K562 (cell line): ENCODE measurements around the gene CDKN1B. TPM values are rescaled to one million over a fixed set of nuclear protein-coding genes. Genes with fewer than 3 reads are reported as not detected.

Source experiments
- ATAC-seq: fragments of 200-7000 bp; cut with Tn5 transposase; 3 replicates; pipeline ENCODE4 v1.9.1; 2020; ENCODE audit warnings: moderate library complexity
- BruUV-seq: library from RNA; stranded (reverse); fragments of 400-500 nt; replicated peaks from 2 replicates; lab custom pipeline; 2021; lab: Mats Ljungman, UMichigan
- CTCF ChIA-PET: fragments of 300-600 bp; formaldehyde crosslinking; extraction: SDS; loops from one replicate; lab custom pipeline; 2021; ENCODE audit warnings: low intra/inter-chr PET ratio; lab: Yijun Ruan, JAX
- POLR2A ChIA-PET: fragments of 300-600, 350-650 bp; sonication (Branson Sonifier 250); formaldehyde crosslinking; extraction: SDS; loops from one replicate; lab custom pipeline; 2021; ENCODE audit warnings: antibody characterized with exemption, inconsistent platforms; lab: Yijun Ruan, JAX
- DNase-seq, 4 experiments: peaks; one replicate each; pipeline versions ENCODE4 v3.0.0 to v3.0.0-alpha.2; 2011 to 2018; ENCODE audit warnings: low spot score in 3 of 4, mixed read lengths in 3 of 4; ENCODE audit errors: extremely low read depth in 1 of 4
- FAIRE-seq: peaks from 2 replicates; lab custom pipeline; 2011; peaks lifted over from hg19 to GRCh38; lab: Jason Lieb, UNC
- H2AFZ ChIP-seq: 2 replicates; pipeline ENCODE4 v1.6.0; 2011; ENCODE audit warnings: low read depth, low read length, control low read depth, inconsistent platforms
- H3K27ac ChIP-seq: fragments of 200-600 bp; 3 replicates; pipeline ENCODE4 v1.8.0; 2011; ENCODE audit warnings: low read depth, mild to moderate bottlenecking, control low read depth, inconsistent platforms, low read length, moderate library complexity, mixed read lengths; ENCODE audit errors: extremely low read depth
- H3K27me3 ChIP-seq, 2 experiments: fragments of 300-600 bp in 1 of 2; 2 replicates in 1 of 2; 3 replicates in 1 of 2; pipeline versions ENCODE4 v1.6.0 to v1.8.0; 2011; ENCODE audit warnings: inconsistent platforms in 2 of 2, low read length in 2 of 2, mild to moderate bottlenecking in 1 of 2, mixed read lengths in 1 of 2, moderate library complexity in 1 of 2; ENCODE audit not compliant: control insufficient read depth in 2 of 2, insufficient read depth in 2 of 2
- H3K36me3 ChIP-seq: fragments of 300-600 bp; 3 replicates; pipeline ENCODE4 v1.8.0; 2011; ENCODE audit warnings: mild to moderate bottlenecking, low read length, inconsistent platforms; ENCODE audit not compliant: control insufficient read depth, insufficient read depth
- H3K4me1 ChIP-seq, 2 experiments: fragments of 200-600 bp in 1 of 2; replicated peaks in 1 of 2; 2 replicates in 1 of 2; 3 replicates in 1 of 2; pipeline versions ENCODE4 v1.5.1 to v1.8.0; 2011; ENCODE audit warnings: inconsistent platforms in 2 of 2, low read length in 2 of 2, mild to moderate bottlenecking in 1 of 2, mixed read lengths in 1 of 2, moderate library complexity in 1 of 2; ENCODE audit not compliant: control insufficient read depth in 2 of 2, insufficient read depth in 2 of 2
- H3K4me2 ChIP-seq: 2 replicates; pipeline ENCODE4 v1.6.1; 2011; ENCODE audit warnings: low read length, control low read depth, inconsistent platforms, mixed read lengths; ENCODE audit not compliant: insufficient read depth
- H3K4me3 ChIP-seq: fragments of 200-600 bp; sonication (generic), shearing (Covaris generic); 2 replicates; pipeline ENCODE4 v1.5.1; 2016; ENCODE audit warnings: control low read depth, inconsistent platforms
- H3K79me2 ChIP-seq: fragments of 200-600 bp; 3 replicates; pipeline ENCODE4 v1.8.0; 2011; ENCODE audit warnings: low read length, inconsistent platforms; ENCODE audit not compliant: control insufficient read depth, insufficient read depth
- H3K9ac ChIP-seq, 2 experiments: 2 replicates each; pipeline versions ENCODE4 v1.6.0 to v1.6.1; 2011; ENCODE audit warnings: low read depth in 2 of 2, low read length in 2 of 2, control low read depth in 1 of 2, inconsistent platforms in 1 of 2, mild to moderate bottlenecking in 1 of 2, mixed read lengths in 1 of 2; ENCODE audit not compliant: insufficient read depth in 1 of 2
- H3K9me1 ChIP-seq: one replicate; pipeline ENCODE4 v1.6.0; 2011; ENCODE audit warnings: inconsistent platforms, mild to moderate bottlenecking, low read length, moderate library complexity; ENCODE audit not compliant: control insufficient read depth, insufficient read depth
- H3K9me3 ChIP-seq: replicated peaks from 2 replicates; pipeline ENCODE4 v1.5.1; 2011; ENCODE audit warnings: low read depth, low read length, inconsistent platforms; ENCODE audit not compliant: control insufficient read depth, insufficient read depth
- H4K20me1 ChIP-seq: replicated peaks from 2 replicates; pipeline ENCODE4 v1.6.1; 2011; ENCODE audit warnings: low read length, inconsistent platforms, mixed read lengths; ENCODE audit not compliant: control insufficient read depth, insufficient read depth
- FIP1L1 ChIP-seq: fragments of 200-400 bp; formaldehyde crosslinking; IDR thresholded peaks from 2 replicates; pipeline ENCODE4 v1.6.1; 2018; ENCODE audit warnings: mild to moderate bottlenecking, low read depth, low read length; ENCODE audit not compliant: poor library complexity, severe bottlenecking
- KHSRP ChIP-seq: fragments of 450-650 bp; IDR thresholded peaks from 2 replicates; pipeline ENCODE4 v1.6.1; 2017
- NR2C2 ChIP-seq, 2 experiments: fragments of 200-800 bp in 1 of 2; sonication (Bioruptor generic) in 1 of 2; sonication (generic) in 1 of 2; formaldehyde crosslinking in 1 of 2; IDR thresholded peaks; 2 replicates each; pipeline versions ENCODE4 v1.6.1 to v1.8.0; 2016 to 2022; ENCODE audit warnings: mild to moderate bottlenecking in 1 of 2, missing compliant biosample characterization in 1 of 2, missing genetic modification characterization in 1 of 2, missing genetic modification reagents in 1 of 2
- RNF219 ChIP-seq: fragments of 250-450 bp; sonication (Bioruptor Pico); IDR thresholded peaks from 2 replicates; pipeline ENCODE4 v1.5.0; 2022; ENCODE audit warnings: mild to moderate bottlenecking
- SRSF7 ChIP-seq: fragments of 200-400 bp; formaldehyde crosslinking; optimal IDR thresholded peaks from 2 replicates; pipeline ENCODE3; 2017; ENCODE audit warnings: mild to moderate bottlenecking, low read depth, low read length
- ZBTB40 ChIP-seq, 2 experiments: fragments of 450-650 bp in 1 of 2; sonication (generic) in 1 of 2; formaldehyde crosslinking in 1 of 2; IDR thresholded peaks; 2 replicates each; pipeline versions ENCODE4 v1.7.1 to v1.9.0; 2016 to 2022; ENCODE audit warnings: inconsistent platforms in 1 of 2, mild to moderate bottlenecking in 1 of 2, missing genetic modification reagents in 1 of 2
- ZNF511 ChIP-seq: sonication (generic); formaldehyde crosslinking; IDR thresholded peaks from 2 replicates; pipeline ENCODE4 v1.8.0; 2022; ENCODE audit warnings: mild to moderate bottlenecking, missing genetic modification reagents
- ZNF668 ChIP-seq: fragments of 250-450 bp; sonication (Bioruptor Pico); IDR thresholded peaks from 2 replicates; pipeline ENCODE4 v1.8.0; 2022; ENCODE audit warnings: mild to moderate bottlenecking, inconsistent platforms
- WGBS: fragments of 100-300 bp; shearing (Covaris generic); methylation state at CpG from one replicate; pipeline ENCODE4 v1.1.6; 2016; ENCODE audit warnings: low coverage, mixed read lengths; ENCODE audit not compliant: insufficient coverage; ENCODE audit errors: missing lambda C conversion rate; 5-methylcytosine and 5-hydroxymethylcytosine counted together
- in situ Hi-C: fragments of 300-500 bp; cut with MboI; formaldehyde crosslinking; loops from 4 replicates; pipeline ENCODE4 v1.15.0; 2018; ENCODE audit warnings: inconsistent platforms, mixed read lengths
- intact Hi-C: fragments of 100-400 bp; cut with micrococcal nuclease; formaldehyde crosslinking; loops from 2 replicates; pipeline ENCODE4 v1.14.2; 2022
- polyA plus RNA-seq, 8 experiments: library from polyadenylated mRNA; depleted of rRNA in 4 of 8; stranded (reverse) in 5 of 8; unstranded in 3 of 8; fragments of >200 nt; fragmentation: Nextera tagmentation in 2 of 8; fragmentation: Illumina TruSeq in 1 of 8; extraction: Ambion mirVana in 2 of 8; extraction: Trizol in 1 of 8; gene quantifications; 2 replicates each; pipeline versions ENCODE4 v1.2.1 to v1.2.3, GENCODE V29; 2011 to 2014; ENCODE audit warnings: inconsistent platforms in 1 of 8, missing spikeins in 1 of 8
- total RNA-seq, 7 experiments: library from RNA; depleted of rRNA in 6 of 7; stranded (reverse); fragments of >200 nt in 6 of 7; fragmentation: Illumina TruSeq in 2 of 7; extraction: Trizol in 2 of 7; gene quantifications; 2 replicates each; pipeline versions ENCODE4 v1.2.1 to v1.2.3, GENCODE V29; 2011 to 2021; ENCODE audit warnings: low replicate concordance in 1 of 7

The CDKN1B gene
- total and polyA plus RNA-seq, 9 of the 15 experiments (the other 6 are each of a cell fraction or from before 2014, with no cell fraction given): 2.6 to 35.2 (median 15.5) TPM

GRCh38 chr12:12719496-12719895 is 2.3 kb downstream of the CDKN1B start:
- peaks cover 83% of the 10 kb centered on the region for H3K79me2 ChIP-seq
- peak overlapping the region; percentile 99 for H3K4me3 ChIP-seq
- peak overlapping the region; percentile 95 for H3K4me2 ChIP-seq
- BruUV-seq: no TSS peak
- no peak overlapping the region for H2AFZ ChIP-seq
- no peaks in the 10 kb centered on the region for H3K9me3 ChIP-seq
- POLR2A ChIA-PET: interaction anchor here (0.9 to 1.2 kb wide), 2 partner anchors 12 to 370 kb away, joined by 3 to 9 read pairs; partner anchors contain the start of gene MANSC1
- FAIRE-seq (peak; percentile 40), ATAC-seq (no peak), DNase-seq (no peak)
- in situ Hi-C loops (loop anchor here (25.0 kb wide), 1 partner anchor 1157 kb away; no protein-coding TSS in a partner anchor), intact Hi-C loops (loop anchor here (10.0 kb wide), 1 partner anchor 365 kb away; the partner anchor contains the start of genes BORCS5 and MANSC1)
- WGBS: 6% methylated on average over 3 of the region's 3 CpGs
- H3K36me3 ChIP-seq: peaks cover 36% of the 10 kb centered on the region
- H3K9ac ChIP-seq: peak overlapping the region in 1 of 2 experiments; percentile 94; a peak in 3 of 4 replicates
- peaks cover 22 to 24% of the 10 kb centered on the region in 2 experiments for H3K4me1 ChIP-seq
- H3K9me1 ChIP-seq: no peaks in the 10 kb centered on the region
- peak overlapping the region; percentile 95 for H3K27ac ChIP-seq
- CTCF ChIA-PET: no interaction called here
- H4K20me1 ChIP-seq: no peaks in the 10 kb centered on the region
- no peaks in the 10 kb centered on the region for H3K27me3 ChIP-seq
- TF ChIP-seq NR2C2 (CRISPR knock-in tag; IDR thresholded peaks at IDR 0.05): no peak
- 0 out of 2 replicates have a peak, but pooled peaks have one; percentile 1 for TF ChIP-seq NR2C2 (tag; IDR thresholded peaks at IDR 0.05)
- no peak for TF ChIP-seq ZNF668 (CRISPR knock-in tag)
- TF ChIP-seq KHSRP: no peak
- TF ChIP-seq FIP1L1: no peak
- TF ChIP-seq SRSF7: no peak
- no peak for TF ChIP-seq ZNF511 (CRISPR knock-in tag)
- TF ChIP-seq RNF219 (CRISPR knock-in tag): no peak
- no peak for TF ChIP-seq ZBTB40 (IDR thresholded peaks at IDR 0.05)
- TF ChIP-seq ZBTB40 (CRISPR knock-in tag; IDR thresholded peaks at IDR 0.05): no peak
